Fibroblast of lung (primary cell): ENCODE results near the gene ZSCAN1. TPM values are rescaled to one million over a fixed set of nuclear protein-coding genes. Genes with fewer than 3 reads are reported as not detected.

ENCODE experiments used
- DNase-seq, 2 donors: peaks; one replicate each; pipeline versions ENCODE4 v3.0.0 to v3.0.0-alpha.2; 2010; ENCODE audit warnings: low read depth in 2 of 2
- H2AFZ ChIP-seq: 2 replicates; pipeline ENCODE4 v1.5.1; 2012; ENCODE audit warnings: low read length, control low read depth, inconsistent platforms
- H3K27ac ChIP-seq: 2 replicates; pipeline ENCODE4 v1.5.1; 2011; ENCODE audit warnings: low read length, control low read depth; ENCODE audit not compliant: insufficient read depth
- H3K27me3 ChIP-seq: 2 replicates; pipeline ENCODE4 v1.5.1; 2011; ENCODE audit warnings: mild to moderate bottlenecking, low read length; ENCODE audit not compliant: control insufficient read depth, insufficient read depth
- H3K36me3 ChIP-seq: 2 replicates; pipeline ENCODE4 v1.5.1; 2011; ENCODE audit warnings: low read length; ENCODE audit not compliant: control insufficient read depth, insufficient read depth
- H3K4me1 ChIP-seq: 2 replicates; pipeline ENCODE4 v1.5.1; 2011; ENCODE audit warnings: low read length; ENCODE audit not compliant: control insufficient read depth, insufficient read depth; ENCODE audit errors: extremely low read depth
- H3K4me2 ChIP-seq: 2 replicates; pipeline ENCODE4 v1.5.1; 2011; ENCODE audit warnings: low read length, control low read depth; ENCODE audit not compliant: insufficient read depth; ENCODE audit errors: extremely low read depth
- H3K4me3 ChIP-seq, 4 experiments: fragments of 200-600 bp in 1 of 4; sonication (generic) in 1 of 4; replicated peaks in 1 of 4; 2 replicates each; pipeline ENCODE4 v1.5.1; 2011 to 2016; ENCODE audit warnings: low read length in 4 of 4, low read depth in 3 of 4, mild to moderate bottlenecking in 3 of 4, control low read depth in 2 of 4, inconsistent platforms in 1 of 4, mixed read lengths in 1 of 4; ENCODE audit not compliant: insufficient read depth in 1 of 4; ENCODE audit errors: control extremely low read depth in 1 of 4
- H3K79me2 ChIP-seq: 2 replicates; pipeline ENCODE4 v1.5.1; 2012; ENCODE audit warnings: mild to moderate bottlenecking, low read length, inconsistent platforms; ENCODE audit not compliant: control insufficient read depth, insufficient read depth
- H3K9ac ChIP-seq: 2 replicates; pipeline ENCODE4 v1.5.1; 2011; ENCODE audit warnings: mild to moderate bottlenecking, low read length, control low read depth; ENCODE audit not compliant: insufficient read depth
- H3K9me3 ChIP-seq: 2 replicates; pipeline ENCODE4 v1.5.1; 2012; ENCODE audit warnings: low read depth, low read length; ENCODE audit not compliant: control insufficient read depth, insufficient read depth
- H4K20me1 ChIP-seq: 2 replicates; pipeline ENCODE4 v1.5.1; 2011; ENCODE audit warnings: low read length; ENCODE audit not compliant: control insufficient read depth, insufficient read depth; ENCODE audit errors: extremely low read depth
- CTCF ChIP-seq, 2 donors: IDR thresholded peaks in 1 of 2; conservative IDR thresholded peaks in 1 of 2; 1 replicate in 1 of 2; 2 replicates in 1 of 2; pipeline ENCODE4 v1.5.1; 2011 to 2012; ENCODE audit warnings: low read length in 2 of 2, control low read depth in 1 of 2, inconsistent platforms in 1 of 2, low read depth in 1 of 2, mild to moderate bottlenecking in 1 of 2
- EZH2 ChIP-seq: IDR thresholded peaks from 2 replicates; pipeline ENCODE4 v1.5.1; 2012; ENCODE audit warnings: low read length, control low read depth, mild to moderate bottlenecking; ENCODE audit errors: missing control alignments
- polyA plus RNA-seq, 2 donors: library from polyadenylated mRNA; depleted of rRNA in 1 of 2; stranded (reverse) in 1 of 2; unstranded in 1 of 2; fragments of >200 nt; gene quantifications; 2 replicates each; pipeline ENCODE4 v1.2.1, GENCODE V29; 2011 to 2012; ENCODE audit warnings: missing spikeins in 1 of 2
- total RNA-seq: library from RNA; depleted of rRNA; stranded (reverse); fragments of >200 nt; gene quantifications from 2 replicates; pipeline ENCODE4 v1.2.1, GENCODE V29; 2014

Gene ZSCAN1
- total and polyA plus RNA-seq, 2 donors (not counting 1 experiment from before 2014, with no cell fraction given) = not detected

- Histone ChIP-seq H3K79me2 (no peaks in the 10 kb centered on the region), H3K27ac (no peak overlapping the region), H3K36me3 (no peaks in the 10 kb centered on the region), H3K9ac (no peak overlapping the region), H3K4me1 (no peaks in the 10 kb centered on the region), H4K20me1 (no peaks in the 10 kb centered on the region), H3K9me3 (no peaks in the 10 kb centered on the region), H3K27me3 (no peaks in the 10 kb centered on the region), H3K4me2 (no peak overlapping the region), H3K4me3 (no peak overlapping the region), H2AFZ (no peak overlapping the region)
- no peak for TF ChIP-seq EZH2
- TF ChIP-seq CTCF (conservative IDR thresholded peaks at IDR 0.05 in 1 of 2, IDR thresholded peaks at IDR 0.05 in 1 of 2; ENCODE audit: low read depth in 1 of 2, low read length in 2 of 2) = no peak
- DNase-seq = no peak
Measured at GRCh38 chr19:58045411-58046050, 11.7 kb downstream of the ZSCAN1 start.

GRCh38 chr19:58046856-58047255 is 13.0 kb downstream of the ZSCAN1 start:
- Histone ChIP-seq H2AFZ (no peak overlapping the region), H3K27me3 (no peaks in the 10 kb centered on the region), H3K79me2 (no peaks in the 10 kb centered on the region), H3K27ac (no peak overlapping the region), H3K4me3 (no peak overlapping the region), H4K20me1 (no peaks in the 10 kb centered on the region), H3K4me2 (no peak overlapping the region), H3K9ac (no peak overlapping the region), H3K36me3 (no peaks in the 10 kb centered on the region), H3K9me3 (no peaks in the 10 kb centered on the region), H3K4me1 (no peaks in the 10 kb centered on the region)
- TF ChIP-seq CTCF (conservative IDR thresholded peaks at IDR 0.05 in 1 of 2, IDR thresholded peaks at IDR 0.05 in 1 of 2; ENCODE audit: low read depth in 1 of 2, low read length in 2 of 2) = no peak
- no peak for TF ChIP-seq EZH2
- no peak for DNase-seq

GRCh38 chr19:58047672-58048071 is 13.8 kb downstream of the ZSCAN1 start:
- no peaks in the 10 kb centered on the region for H3K79me2 ChIP-seq
- TF ChIP-seq EZH2 (no peak), CTCF (conservative IDR thresholded peaks at IDR 0.05 in 1 of 2, IDR thresholded peaks at IDR 0.05 in 1 of 2; ENCODE audit: low read depth in 1 of 2, low read length in 2 of 2) (no peak)
- H2AFZ ChIP-seq = no peak overlapping the region
- H3K9ac ChIP-seq = no peak overlapping the region
- H3K36me3 ChIP-seq = no peaks in the 10 kb centered on the region
- H4K20me1 ChIP-seq = no peaks in the 10 kb centered on the region
- no peaks in the 10 kb centered on the region for H3K4me1 ChIP-seq
- H3K27ac ChIP-seq = no peak overlapping the region
- DNase-seq = no peak
- H3K4me2 ChIP-seq = no peak overlapping the region
- no peaks in the 10 kb centered on the region for H3K9me3 ChIP-seq
- H3K27me3 ChIP-seq = no peaks in the 10 kb centered on the region
- H3K4me3 ChIP-seq = no peak overlapping the region
